K562 (cell line): Measurements from ENCODE around the gene GALNS. TPM values are rescaled to one million over a fixed set of nuclear protein-coding genes. Genes with fewer than 3 reads are reported as not detected.

Source experiments
- ATAC-seq: fragments of 200-7000 bp; cut with Tn5 transposase; 3 replicates; pipeline ENCODE4 v1.9.1; 2020; ENCODE audit warnings: moderate library complexity
- BruUV-seq: library from RNA; stranded (reverse); fragments of 400-500 nt; replicated peaks from 2 replicates; lab custom pipeline; 2021; lab: Mats Ljungman, UMichigan
- CTCF ChIA-PET: fragments of 300-600 bp; formaldehyde crosslinking; extraction: SDS; loops from one replicate; lab custom pipeline; 2021; ENCODE audit warnings: low intra/inter-chr PET ratio; lab: Yijun Ruan, JAX
- POLR2A ChIA-PET: fragments of 300-600, 350-650 bp; sonication (Branson Sonifier 250); formaldehyde crosslinking; extraction: SDS; loops from one replicate; lab custom pipeline; 2021; ENCODE audit warnings: antibody characterized with exemption, inconsistent platforms; lab: Yijun Ruan, JAX
- DNase-seq, 4 experiments: peaks; one replicate each; pipeline versions ENCODE4 v3.0.0 to v3.0.0-alpha.2; 2011 to 2018; ENCODE audit warnings: low spot score in 3 of 4, mixed read lengths in 3 of 4; ENCODE audit errors: extremely low read depth in 1 of 4
- FAIRE-seq: peaks from 2 replicates; lab custom pipeline; 2011; peaks lifted over from hg19 to GRCh38; lab: Jason Lieb, UNC
- H2AFZ ChIP-seq: 2 replicates; pipeline ENCODE4 v1.6.0; 2011; ENCODE audit warnings: low read depth, low read length, control low read depth, inconsistent platforms
- H3K27ac ChIP-seq: fragments of 200-600 bp; 3 replicates; pipeline ENCODE4 v1.8.0; 2011; ENCODE audit warnings: low read depth, mild to moderate bottlenecking, control low read depth, inconsistent platforms, low read length, moderate library complexity, mixed read lengths; ENCODE audit errors: extremely low read depth
- H3K27me3 ChIP-seq, 2 experiments: fragments of 300-600 bp in 1 of 2; 2 replicates in 1 of 2; 3 replicates in 1 of 2; pipeline versions ENCODE4 v1.6.0 to v1.8.0; 2011; ENCODE audit warnings: inconsistent platforms in 2 of 2, low read length in 2 of 2, mild to moderate bottlenecking in 1 of 2, mixed read lengths in 1 of 2, moderate library complexity in 1 of 2; ENCODE audit not compliant: control insufficient read depth in 2 of 2, insufficient read depth in 2 of 2
- H3K36me3 ChIP-seq: fragments of 300-600 bp; 3 replicates; pipeline ENCODE4 v1.8.0; 2011; ENCODE audit warnings: mild to moderate bottlenecking, low read length, inconsistent platforms; ENCODE audit not compliant: control insufficient read depth, insufficient read depth
- H3K4me1 ChIP-seq, 2 experiments: fragments of 200-600 bp in 1 of 2; replicated peaks in 1 of 2; 2 replicates in 1 of 2; 3 replicates in 1 of 2; pipeline versions ENCODE4 v1.5.1 to v1.8.0; 2011; ENCODE audit warnings: inconsistent platforms in 2 of 2, low read length in 2 of 2, mild to moderate bottlenecking in 1 of 2, mixed read lengths in 1 of 2, moderate library complexity in 1 of 2; ENCODE audit not compliant: control insufficient read depth in 2 of 2, insufficient read depth in 2 of 2
- H3K4me2 ChIP-seq: 2 replicates; pipeline ENCODE4 v1.6.1; 2011; ENCODE audit warnings: low read length, control low read depth, inconsistent platforms, mixed read lengths; ENCODE audit not compliant: insufficient read depth
- H3K4me3 ChIP-seq: fragments of 200-600 bp; sonication (generic), shearing (Covaris generic); 2 replicates; pipeline ENCODE4 v1.5.1; 2016; ENCODE audit warnings: control low read depth, inconsistent platforms
- H3K79me2 ChIP-seq: fragments of 200-600 bp; 3 replicates; pipeline ENCODE4 v1.8.0; 2011; ENCODE audit warnings: low read length, inconsistent platforms; ENCODE audit not compliant: control insufficient read depth, insufficient read depth
- H3K9ac ChIP-seq, 2 experiments: 2 replicates each; pipeline versions ENCODE4 v1.6.0 to v1.6.1; 2011; ENCODE audit warnings: low read depth in 2 of 2, low read length in 2 of 2, control low read depth in 1 of 2, inconsistent platforms in 1 of 2, mild to moderate bottlenecking in 1 of 2, mixed read lengths in 1 of 2; ENCODE audit not compliant: insufficient read depth in 1 of 2
- H3K9me1 ChIP-seq: one replicate; pipeline ENCODE4 v1.6.0; 2011; ENCODE audit warnings: inconsistent platforms, mild to moderate bottlenecking, low read length, moderate library complexity; ENCODE audit not compliant: control insufficient read depth, insufficient read depth
- H3K9me3 ChIP-seq: replicated peaks from 2 replicates; pipeline ENCODE4 v1.5.1; 2011; ENCODE audit warnings: low read depth, low read length, inconsistent platforms; ENCODE audit not compliant: control insufficient read depth, insufficient read depth
- H4K20me1 ChIP-seq: replicated peaks from 2 replicates; pipeline ENCODE4 v1.6.1; 2011; ENCODE audit warnings: low read length, inconsistent platforms, mixed read lengths; ENCODE audit not compliant: control insufficient read depth, insufficient read depth
- AFF4 ChIP-seq: sonication (generic); formaldehyde crosslinking; IDR thresholded peaks from 2 replicates; pipeline ENCODE4 v1.8.0; 2023; ENCODE audit warnings: mild to moderate bottlenecking, missing genetic modification reagents
- ATF7 ChIP-seq: fragments of 450-650 bp; IDR thresholded peaks from 2 replicates; pipeline ENCODE4 v1.7.1; 2014; ENCODE audit warnings: mild to moderate bottlenecking, moderate library complexity
- MAZ ChIP-seq, 2 experiments: fragments of 450-650 bp in 1 of 2; sonication (generic) in 1 of 2; formaldehyde crosslinking; IDR thresholded peaks in 1 of 2; conservative IDR thresholded peaks in 1 of 2; 2 replicates each; pipeline versions ENCODE4 v1.4.0 to v1.5.0; 2020; ENCODE audit warnings: mild to moderate bottlenecking in 1 of 2, missing genetic modification reagents in 1 of 2
- POU5F1 ChIP-seq: fragments of 150-350 bp; IDR thresholded peaks from 2 replicates; pipeline ENCODE4 v1.6.1; 2014; ENCODE audit warnings: borderline replicate concordance, low read length, low read depth, mild to moderate bottlenecking; ENCODE audit not compliant: partially characterized antibody
- THAP12 ChIP-seq: fragments of 250-450 bp; sonication (Bioruptor Pico); IDR thresholded peaks from 2 replicates; pipeline ENCODE4 v1.9.0; 2021; ENCODE audit warnings: mild to moderate bottlenecking, inconsistent platforms
- ZBTB17 ChIP-seq: fragments of 450-650 bp; formaldehyde crosslinking; IDR thresholded peaks from 2 replicates; pipeline ENCODE4 v1.4.0; 2020; ENCODE audit warnings: mild to moderate bottlenecking
- ZFPM2 ChIP-seq: fragments of 250-450 bp; sonication (Bioruptor Pico); IDR thresholded peaks from 2 replicates; pipeline ENCODE4 v1.5.1; 2022; ENCODE audit warnings: mild to moderate bottlenecking
- ZNF316 ChIP-seq: fragments of 450-650 bp; IDR thresholded peaks from 2 replicates; pipeline ENCODE4 v1.6.1; 2016
- ZNF511 ChIP-seq: sonication (generic); formaldehyde crosslinking; IDR thresholded peaks from 2 replicates; pipeline ENCODE4 v1.8.0; 2022; ENCODE audit warnings: mild to moderate bottlenecking, missing genetic modification reagents
- ZNF75A ChIP-seq: fragments of 450-650 bp; formaldehyde crosslinking; IDR thresholded peaks from 2 replicates; pipeline ENCODE4 v1.4.0; 2020; ENCODE audit warnings: mild to moderate bottlenecking
- WGBS: fragments of 100-300 bp; shearing (Covaris generic); methylation state at CpG from one replicate; pipeline ENCODE4 v1.1.6; 2016; ENCODE audit warnings: low coverage, mixed read lengths; ENCODE audit not compliant: insufficient coverage; ENCODE audit errors: missing lambda C conversion rate; 5-methylcytosine and 5-hydroxymethylcytosine counted together
- in situ Hi-C: fragments of 300-500 bp; cut with MboI; formaldehyde crosslinking; loops from 4 replicates; pipeline ENCODE4 v1.15.0; 2018; ENCODE audit warnings: inconsistent platforms, mixed read lengths
- intact Hi-C: fragments of 100-400 bp; cut with micrococcal nuclease; formaldehyde crosslinking; loops from 2 replicates; pipeline ENCODE4 v1.14.2; 2022
- polyA plus RNA-seq, 8 experiments: library from polyadenylated mRNA; depleted of rRNA in 4 of 8; stranded (reverse) in 5 of 8; unstranded in 3 of 8; fragments of >200 nt; fragmentation: Nextera tagmentation in 2 of 8; fragmentation: Illumina TruSeq in 1 of 8; extraction: Ambion mirVana in 2 of 8; extraction: Trizol in 1 of 8; gene quantifications; 2 replicates each; pipeline versions ENCODE4 v1.2.1 to v1.2.3, GENCODE V29; 2011 to 2014; ENCODE audit warnings: inconsistent platforms in 1 of 8, missing spikeins in 1 of 8
- total RNA-seq, 7 experiments: library from RNA; depleted of rRNA in 6 of 7; stranded (reverse); fragments of >200 nt in 6 of 7; fragmentation: Illumina TruSeq in 2 of 7; extraction: Trizol in 2 of 7; gene quantifications; 2 replicates each; pipeline versions ENCODE4 v1.2.1 to v1.2.3, GENCODE V29; 2011 to 2021; ENCODE audit warnings: low replicate concordance in 1 of 7

Gene GALNS
- total and polyA plus RNA-seq, 9 of the 15 experiments (the other 6 are each of a cell fraction or from before 2014, with no cell fraction given) = 0.38 to 13.2 (median 4.3) TPM

- CTCF ChIA-PET = no interaction called here
- peaks cover 66% of the 10 kb centered on the region for H3K36me3 ChIP-seq
- peaks cover 99% of the 10 kb centered on the region for H3K79me2 ChIP-seq
- H3K27me3 ChIP-seq = no peaks in the 10 kb centered on the region
- peak overlapping the region; percentile 71 to 95 for H3K9ac ChIP-seq
- peaks cover 12% of the 10 kb centered on the region for H3K9me1 ChIP-seq
- H3K4me2 ChIP-seq = peak overlapping the region; percentile 81
- no peak for DNase-seq
- POLR2A ChIA-PET = interaction anchor here (0.6 to 7.2 kb wide), 11 partner anchors 9 to 220 kb away, joined by 3 to 124 read pairs (median 5); partner anchors contain the start of gene APRT
- 31% methylated on average over 17 of the region's 19 CpGs for WGBS
- in situ Hi-C loops = no loop called here
- peak overlapping the region; percentile 38; the same call in 1 of the 2 replicates for H3K4me3 ChIP-seq
- BruUV-seq = TSS peak; percentile 80
- peak overlapping the region; percentile 91 for H3K27ac ChIP-seq
- peaks cover 75 to 100% of the 10 kb centered on the region in 2 experiments for H3K4me1 ChIP-seq
- no peaks in the 10 kb centered on the region for H3K9me3 ChIP-seq
- intact Hi-C loops = loop anchor here (1.0 to 5.0 kb wide), 3 partner anchors 9 to 84 kb away; partner anchors contain the start of genes PIEZO1 and SNAI3
- ATAC-seq = no peak
- FAIRE-seq = no peak
- peaks cover 31% of the 10 kb centered on the region for H4K20me1 ChIP-seq
- no peak overlapping the region for H2AFZ ChIP-seq
- TF ChIP-seq ZNF511 (CRISPR knock-in tag) = peak; percentile 31; the same call in 1 of the 2 replicates
- TF ChIP-seq AFF4 = 0 out of 2 replicates have a peak, but pooled peaks have one; percentile 32
- 0 out of 2 replicates have a peak, but pooled peaks have one; percentile 65 for TF ChIP-seq THAP12 (CRISPR knock-in tag)
- TF ChIP-seq MAZ (CRISPR knock-in tag; conservative IDR thresholded peaks at IDR 0.05 in 1 of 2, IDR thresholded peaks at IDR 0.05 in 1 of 2) = 0 out of 4 replicates have a peak, but pooled peaks of 1 of the 2 experiments have one; percentile 6
- peak; percentile 4; the same call in 1 of the 2 replicates for TF ChIP-seq ZBTB17 (CRISPR knock-in tag)
- TF ChIP-seq ZNF316 = no peak
- TF ChIP-seq ZFPM2 = no peak
- no peak for TF ChIP-seq POU5F1
- TF ChIP-seq ZNF75A (CRISPR knock-in tag) = no peak
- 0 out of 2 replicates have a peak, but pooled peaks have one; percentile 2 for TF ChIP-seq ATF7
Measured at GRCh38 chr16:88771294-88771772, 85.4 kb downstream of the GALNS start.
